ENCODE results near the gene FOXF2.

FOXF2 gene

DNA sequence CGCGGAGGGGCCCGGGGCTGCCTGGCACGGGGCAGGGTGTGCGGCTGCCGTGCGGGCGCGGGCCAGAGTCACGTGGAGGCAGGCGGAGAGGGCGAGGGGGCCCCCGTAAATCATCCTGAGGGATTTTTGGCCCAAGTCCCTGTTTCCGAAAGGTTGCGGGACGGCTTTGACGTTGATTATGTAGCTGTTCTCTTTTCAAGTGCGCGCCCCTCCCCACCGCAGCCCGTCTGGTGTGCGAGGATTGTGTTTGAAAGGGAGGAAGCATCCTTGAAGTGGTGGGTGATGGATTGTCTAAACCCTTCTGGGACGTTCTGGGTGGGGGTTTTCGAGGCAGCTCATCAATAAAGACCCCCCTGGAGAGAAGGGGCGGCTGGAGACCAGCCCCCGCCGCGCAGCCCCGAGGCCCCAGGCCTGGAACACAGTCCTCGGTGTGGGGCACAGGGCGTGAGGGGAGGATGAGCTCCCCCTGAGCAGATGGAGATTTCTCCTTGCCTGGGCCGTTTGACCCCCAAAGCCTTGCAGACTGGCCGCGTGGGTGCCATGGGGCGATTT lies 7.0 kb upstream of the FOXF2 start:
- no peak for DNase-seq (ENCODE audit: low read depth)
- H3K4me3 ChIP-seq (ENCODE audit: low read depth, low read length): no peak overlapping the region
- TF ChIP-seq, protein P1, sequence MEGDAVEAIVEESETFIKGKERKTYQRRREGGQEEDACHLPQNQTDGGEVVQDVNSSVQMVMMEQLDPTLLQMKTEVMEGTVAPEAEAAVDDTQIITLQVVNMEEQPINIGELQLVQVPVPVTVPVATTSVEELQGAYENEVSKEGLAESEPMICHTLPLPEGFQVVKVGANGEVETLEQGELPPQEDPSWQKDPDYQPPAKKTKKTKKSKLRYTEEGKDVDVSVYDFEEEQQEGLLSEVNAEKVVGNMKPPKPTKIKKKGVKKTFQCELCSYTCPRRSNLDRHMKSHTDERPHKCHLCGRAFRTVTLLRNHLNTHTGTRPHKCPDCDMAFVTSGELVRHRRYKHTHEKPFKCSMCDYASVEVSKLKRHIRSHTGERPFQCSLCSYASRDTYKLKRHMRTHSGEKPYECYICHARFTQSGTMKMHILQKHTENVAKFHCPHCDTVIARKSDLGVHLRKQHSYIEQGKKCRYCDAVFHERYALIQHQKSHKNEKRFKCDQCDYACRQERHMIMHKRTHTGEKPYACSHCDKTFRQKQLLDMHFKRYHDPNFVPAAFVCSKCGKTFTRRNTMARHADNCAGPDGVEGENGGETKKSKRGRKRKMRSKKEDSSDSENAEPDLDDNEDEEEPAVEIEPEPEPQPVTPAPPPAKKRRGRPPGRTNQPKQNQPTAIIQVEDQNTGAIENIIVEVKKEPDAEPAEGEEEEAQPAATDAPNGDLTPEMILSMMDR (IDR thresholded peaks at IDR 0.05; ENCODE audit: control insufficient read depth, extremely low read depth, insufficient read depth): no peak

DNA sequence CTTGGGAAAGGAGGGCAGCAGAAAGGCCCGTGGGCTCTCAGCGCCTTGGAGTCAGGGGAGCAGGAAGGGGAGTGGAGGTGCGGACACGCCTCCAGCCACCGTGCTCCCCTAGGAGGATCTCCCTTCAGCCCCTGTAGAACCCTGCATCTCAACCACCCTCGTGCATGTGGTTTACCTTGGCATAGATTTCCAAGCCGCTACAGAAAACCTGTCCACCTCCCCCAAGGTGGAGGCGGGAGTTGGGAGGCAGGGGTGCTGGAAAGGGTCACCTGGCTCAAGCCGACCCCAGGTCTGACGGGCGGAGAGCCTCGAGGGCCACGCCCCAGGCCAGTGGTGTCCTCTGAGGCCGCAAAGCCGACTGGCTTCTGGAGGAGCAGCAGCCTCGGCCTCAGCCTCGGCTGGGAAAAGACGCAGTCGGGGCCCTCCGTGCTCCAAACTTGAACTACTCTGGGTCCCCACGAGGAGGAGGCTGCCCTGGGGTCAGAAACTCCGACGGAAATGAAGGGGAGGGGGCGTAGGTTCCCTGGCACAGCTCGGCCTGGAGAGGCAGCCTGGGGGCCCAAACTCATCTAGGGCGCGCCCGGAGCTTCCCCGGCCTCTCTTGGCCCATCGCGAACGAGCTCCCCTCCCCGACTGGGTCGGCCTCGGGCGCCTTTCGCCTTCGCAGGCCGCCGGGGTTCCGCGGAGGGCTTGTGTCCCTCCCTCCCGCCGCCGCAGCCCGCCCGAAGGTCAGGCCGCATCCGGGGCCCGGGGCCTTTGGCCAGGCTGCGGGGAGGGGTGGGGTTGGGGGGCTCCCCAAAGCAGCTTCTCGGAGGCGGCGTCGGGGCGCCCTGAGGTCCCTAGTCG lies 6.3 kb upstream of the FOXF2 start:
- no peak for DNase-seq (ENCODE audit: low read depth)
- no peak overlapping the region for H3K4me3 ChIP-seq (ENCODE audit: low read depth, low read length)
- TF ChIP-seq, protein P1 (IDR thresholded peaks at IDR 0.05; ENCODE audit: control insufficient read depth, extremely low read depth, insufficient read depth): no peak

DNA sequence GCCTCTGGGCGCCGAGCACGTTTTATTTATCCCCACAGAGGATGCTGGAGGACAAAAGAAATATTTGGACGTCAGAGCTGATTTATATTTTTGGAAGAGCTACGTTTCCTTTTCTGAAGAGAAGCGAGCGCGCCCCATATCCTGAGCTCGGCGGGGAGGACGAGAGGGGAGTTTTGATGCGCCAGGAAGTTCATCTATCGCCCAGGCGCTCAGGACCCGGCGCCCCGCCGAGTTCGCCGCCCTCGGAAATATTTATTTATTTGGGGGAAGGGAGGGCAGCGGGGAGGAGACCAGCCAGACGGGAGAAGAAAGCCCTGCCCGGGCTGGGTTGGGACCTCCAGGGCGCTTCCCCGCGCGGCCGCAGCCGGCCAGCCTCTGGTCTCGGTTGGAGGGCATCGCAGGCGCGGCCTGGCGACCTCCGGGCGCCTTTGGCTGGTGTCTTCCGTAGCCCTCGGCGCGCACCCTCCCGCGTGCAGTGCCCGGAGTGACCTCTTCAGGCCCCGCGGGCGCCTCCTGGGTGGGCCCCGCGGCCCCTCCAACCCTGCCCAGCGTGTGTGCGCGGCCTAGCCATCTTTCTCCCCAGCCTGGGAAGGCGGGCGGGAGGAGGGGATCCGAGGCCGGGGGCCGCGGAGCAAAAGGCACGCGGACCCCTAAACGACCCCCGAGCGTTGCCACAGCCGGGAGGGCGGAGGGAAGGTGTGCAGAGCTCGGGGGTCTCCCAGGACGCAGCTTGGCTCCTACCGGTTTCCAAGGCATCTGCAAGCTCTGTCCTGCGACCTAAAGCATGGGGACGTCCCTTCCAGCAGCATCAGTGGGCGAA lies 5.4 kb upstream of the FOXF2 start:
- DNase-seq (ENCODE audit: low read depth): no peak

DNA sequence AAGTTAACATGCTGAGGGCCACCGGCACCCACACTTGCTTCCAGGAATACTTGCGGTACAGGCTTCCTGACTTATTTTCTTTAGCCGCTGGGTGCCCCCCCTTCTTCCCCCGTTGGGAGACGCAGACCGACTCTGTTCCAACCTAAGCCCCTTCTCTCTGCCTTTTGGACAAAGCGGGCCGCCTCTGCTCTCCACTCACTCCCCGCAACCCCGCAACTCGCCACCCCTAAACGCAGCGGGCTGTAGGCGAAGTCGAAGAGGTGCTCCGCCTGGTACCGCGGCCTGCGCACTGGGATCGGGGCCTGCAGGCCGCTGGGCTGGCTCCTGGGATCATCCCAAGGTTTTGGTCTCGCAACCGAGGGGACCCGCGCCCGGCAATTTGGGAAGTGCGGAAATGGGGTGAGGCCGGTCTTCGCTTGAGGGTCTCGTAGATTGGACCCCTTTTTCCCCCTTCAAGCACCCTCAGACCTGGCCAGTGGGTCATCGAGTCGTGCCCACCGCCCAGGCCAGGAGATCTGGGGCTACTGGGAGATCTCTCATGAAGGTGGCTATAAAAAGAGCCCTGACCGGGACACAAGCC lies 4.7 kb upstream of the FOXF2 start:
- TF ChIP-seq, protein P1 (IDR thresholded peaks at IDR 0.05; ENCODE audit: control insufficient read depth, extremely low read depth, insufficient read depth): no peak
- no peak for DNase-seq (ENCODE audit: low read depth)
- H3K4me3 ChIP-seq (ENCODE audit: low read depth, low read length): no peak overlapping the region

More for the DNA sequence above, 5.4 kb upstream of the FOXF2 start:
- no peak overlapping the region for H3K4me3 ChIP-seq (ENCODE audit: low read depth, low read length)
- TF ChIP-seq, protein P1 (IDR thresholded peaks at IDR 0.05; ENCODE audit: control insufficient read depth, extremely low read depth, insufficient read depth): no peak

DNA sequence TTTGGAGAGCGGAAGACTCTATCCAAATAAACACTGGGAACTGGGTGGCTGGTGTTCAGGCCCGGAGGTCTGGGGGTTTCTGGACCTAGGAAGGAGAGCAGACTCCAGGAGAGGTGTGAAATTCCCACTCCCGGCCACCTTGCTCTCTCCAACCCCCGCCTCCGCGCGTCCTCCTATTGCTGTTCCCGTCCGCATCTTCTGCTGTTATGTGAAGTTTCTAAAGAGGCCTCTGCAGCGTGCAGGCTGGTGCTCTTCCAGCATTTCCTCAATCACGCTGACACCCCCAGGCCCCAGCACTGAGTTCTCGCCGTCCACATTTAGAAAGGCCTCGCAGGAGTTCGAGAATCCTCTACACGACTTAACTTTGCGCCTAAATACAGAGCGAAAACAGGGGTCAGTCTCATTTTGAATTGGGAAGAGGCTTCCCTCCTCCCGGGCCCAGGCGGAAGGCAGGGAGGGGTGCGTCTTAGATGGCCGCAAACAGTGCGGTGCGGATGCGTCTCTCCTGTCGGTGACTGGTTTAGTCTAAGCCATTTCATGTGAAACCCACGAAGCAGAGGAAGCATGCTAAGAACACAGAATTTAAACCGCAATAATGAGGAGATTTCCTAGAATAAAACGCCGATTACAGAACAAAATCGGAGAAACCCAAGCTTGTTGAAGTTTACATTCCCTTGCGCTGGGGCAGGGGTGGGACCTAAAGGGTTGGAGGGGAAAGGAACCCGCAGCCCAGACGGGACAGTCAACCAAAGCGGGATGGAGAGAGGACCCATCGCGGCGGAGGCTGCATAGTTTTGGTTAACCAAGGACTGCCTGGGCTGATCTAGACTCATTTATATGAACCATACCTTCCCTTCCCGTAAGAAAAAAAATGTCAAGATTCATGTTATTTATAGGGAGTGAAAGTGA lies 4.0 kb upstream of the FOXF2 start:
- TF ChIP-seq, protein P1 (IDR thresholded peaks at IDR 0.05; ENCODE audit: control insufficient read depth, extremely low read depth, insufficient read depth): no peak
- H3K4me3 ChIP-seq (ENCODE audit: low read depth, low read length): no peak overlapping the region

More for the DNA sequence above, 4.0 kb upstream of the FOXF2 start:
- DNase-seq (ENCODE audit: low read depth): no peak
